DOHH2 (cell line): Measurements from ENCODE around the gene MTG1.

Experiments used
- CTCF ChIP-seq: fragments of 200-600 bp; sonication (generic); IDR thresholded peaks from one replicate; pipeline ENCODE4 v1.5.1; 2014; ENCODE audit warnings: antibody characterized with exemption, mild to moderate bottlenecking, low read depth, low read length; ENCODE audit not compliant: poor library complexity, severe bottlenecking
- EZH2phosphoT487 ChIP-seq: fragments of 200-600 bp; sonication (generic); IDR thresholded peaks from 2 replicates; pipeline ENCODE4 v1.6.1; 2017; ENCODE audit warnings: borderline replicate concordance, mild to moderate bottlenecking, antibody characterized with exemption, low read length, moderate library complexity, mixed read lengths

GRCh38 chr10:133349160-133349568, 44.8 kb upstream of the MTG1 start:
- TF ChIP-seq CTCF (no peak), EZH2phosphoT487 (no peak)
